Loucy (cell line): ENCODE data around the gene SLC45A2.

Source experiments
- H2AFZ ChIP-seq: fragments of 200-600 bp; sonication (generic); 2 replicates; pipeline ENCODE4 v1.6.0; 2016; ENCODE audit warnings: antibody characterized with exemption, mild to moderate bottlenecking, low read length, moderate library complexity
- H3F3A ChIP-seq: fragments of 200-600 bp; 2 replicates; pipeline ENCODE4 v1.6.0; 2016; ENCODE audit warnings: antibody characterized with exemption, low read depth, mild to moderate bottlenecking
- H3K27me3 ChIP-seq: fragments of 200-600 bp; sonication (generic); 2 replicates; pipeline ENCODE4 v1.6.1; 2014; ENCODE audit warnings: low read length, mild to moderate bottlenecking; ENCODE audit not compliant: insufficient read depth, poor library complexity, severe bottlenecking
- H3K36me3 ChIP-seq: fragments of 200-600 bp; sonication (generic); 2 replicates; pipeline ENCODE4 v1.6.1; 2016; ENCODE audit warnings: low read length; ENCODE audit not compliant: insufficient read depth
- H3K4me1 ChIP-seq: fragments of 200-600 bp; sonication (generic); 2 replicates; pipeline ENCODE4 v1.5.1; 2014; ENCODE audit warnings: low read length, mild to moderate bottlenecking; ENCODE audit not compliant: insufficient read depth, poor library complexity, severe bottlenecking
- H3K4me2 ChIP-seq: fragments of 200-600 bp; sonication (generic); 2 replicates; pipeline ENCODE4 v1.6.0; 2014; ENCODE audit warnings: antibody characterized with exemption, low read length, low read depth, mild to moderate bottlenecking; ENCODE audit not compliant: poor library complexity, severe bottlenecking
- H3K4me3 ChIP-seq: fragments of 200-600 bp; sonication (generic); 2 replicates; pipeline ENCODE4 v1.5.1; 2014; ENCODE audit warnings: low read length, mild to moderate bottlenecking, mixed read lengths; ENCODE audit not compliant: poor library complexity, severe bottlenecking
- H3K79me2 ChIP-seq: fragments of 200-600 bp; sonication (generic); 2 replicates; pipeline ENCODE4 v1.6.1; 2014; ENCODE audit warnings: low read length; ENCODE audit not compliant: insufficient read depth
- H3K9ac ChIP-seq: fragments of 200-600 bp; sonication (generic); 2 replicates; pipeline ENCODE4 v1.6.0; 2014; ENCODE audit warnings: mild to moderate bottlenecking, low read depth, low read length, moderate library complexity; ENCODE audit not compliant: poor library complexity, severe bottlenecking
- H3K9me2 ChIP-seq: fragments of 200-600 bp; sonication (generic); replicated peaks from 2 replicates; pipeline ENCODE4 v1.6.1; 2016; ENCODE audit warnings: low read depth, low read length, mixed read lengths
- H3K9me3 ChIP-seq: fragments of 200-600 bp; sonication (generic); 2 replicates; pipeline ENCODE4 v1.6.1; 2014; ENCODE audit warnings: mild to moderate bottlenecking, antibody characterized with exemption, low read length, low read depth; ENCODE audit not compliant: insufficient read depth
- H4K20me1 ChIP-seq: fragments of 200-600 bp; sonication (generic); 2 replicates; pipeline ENCODE4 v1.6.0; 2014; ENCODE audit warnings: antibody characterized with exemption, low read length, mild to moderate bottlenecking; ENCODE audit not compliant: insufficient read depth, poor library complexity, severe bottlenecking
- CTCF ChIP-seq: fragments of 200-600 bp; sonication (generic); conservative IDR thresholded peaks from 2 replicates; pipeline ENCODE4 v1.5.1; 2014; ENCODE audit warnings: mild to moderate bottlenecking, antibody characterized with exemption, low read length
- EZH2phosphoT487 ChIP-seq: fragments of 200-600 bp; IDR thresholded peaks from 2 replicates; pipeline ENCODE4 v1.6.1; 2018; ENCODE audit warnings: antibody characterized with exemption, mild to moderate bottlenecking, moderate library complexity, borderline replicate concordance

The SLC45A2 gene

DNA sequence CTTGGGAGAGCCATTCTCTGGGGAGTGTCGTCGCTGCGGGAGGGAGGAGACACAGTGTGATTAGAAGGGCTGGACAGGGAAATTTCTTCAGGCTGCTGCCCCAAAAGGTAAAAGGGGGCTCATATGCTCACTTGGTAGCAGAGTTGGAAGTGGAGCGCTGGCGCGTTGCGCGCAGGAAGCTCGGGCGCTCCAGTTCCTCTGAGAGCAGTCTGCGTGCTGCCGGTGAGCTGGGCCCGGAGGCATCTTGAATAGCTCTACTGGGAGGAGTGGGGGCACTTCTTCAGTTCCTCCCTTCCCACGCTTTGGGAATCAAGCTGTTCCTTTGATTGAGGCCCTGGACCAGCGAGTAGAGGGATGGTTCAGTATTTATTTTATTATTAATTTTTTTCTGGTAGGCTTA is 45.6 kb downstream of the SLC45A2 start:
- Histone ChIP-seq H3K79me2 (no peaks in the 10 kb centered on the region), H3K9me3 (no peaks in the 10 kb centered on the region), H3F3A (no peaks in the 10 kb centered on the region), H3K4me1 (no peaks in the 10 kb centered on the region), H3K4me3 (no peak overlapping the region), H3K27me3 (peaks cover 5% of the 10 kb centered on the region), H4K20me1 (no peaks in the 10 kb centered on the region), H3K9me2 (no peaks in the 10 kb centered on the region), H3K9ac (no peak overlapping the region), H3K4me2 (no peak overlapping the region), H3K36me3 (no peaks in the 10 kb centered on the region), H2AFZ (no peak overlapping the region)
- TF ChIP-seq EZH2phosphoT487 (no peak), CTCF (no peak)

DNA sequence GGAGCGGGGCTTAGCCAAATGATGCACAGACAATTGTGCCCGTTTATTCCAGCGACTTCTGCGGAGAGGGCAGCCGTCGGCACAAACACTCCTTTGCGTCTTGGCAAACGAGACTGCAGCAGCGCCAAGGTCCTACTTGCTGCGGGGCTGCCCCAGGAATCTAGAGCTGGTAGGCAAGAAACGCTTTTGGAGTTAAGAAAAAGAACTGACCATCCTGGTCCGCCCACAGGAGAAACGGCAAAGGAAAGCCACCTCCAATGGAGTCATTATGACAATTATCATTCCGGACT is 46.0 kb downstream of the SLC45A2 start:
- Histone ChIP-seq H3K79me2 (no peaks in the 10 kb centered on the region), H3F3A (no peaks in the 10 kb centered on the region), H2AFZ (no peak overlapping the region), H4K20me1 (no peaks in the 10 kb centered on the region), H3K9ac (no peak overlapping the region), H3K4me2 (no peak overlapping the region), H3K4me1 (no peaks in the 10 kb centered on the region), H3K9me2 (no peaks in the 10 kb centered on the region), H3K4me3 (no peak overlapping the region), H3K36me3 (no peaks in the 10 kb centered on the region), H3K27me3 (peaks cover 5% of the 10 kb centered on the region), H3K9me3 (no peaks in the 10 kb centered on the region)
- TF ChIP-seq EZH2phosphoT487: no peak
- no peak for TF ChIP-seq CTCF

DNA sequence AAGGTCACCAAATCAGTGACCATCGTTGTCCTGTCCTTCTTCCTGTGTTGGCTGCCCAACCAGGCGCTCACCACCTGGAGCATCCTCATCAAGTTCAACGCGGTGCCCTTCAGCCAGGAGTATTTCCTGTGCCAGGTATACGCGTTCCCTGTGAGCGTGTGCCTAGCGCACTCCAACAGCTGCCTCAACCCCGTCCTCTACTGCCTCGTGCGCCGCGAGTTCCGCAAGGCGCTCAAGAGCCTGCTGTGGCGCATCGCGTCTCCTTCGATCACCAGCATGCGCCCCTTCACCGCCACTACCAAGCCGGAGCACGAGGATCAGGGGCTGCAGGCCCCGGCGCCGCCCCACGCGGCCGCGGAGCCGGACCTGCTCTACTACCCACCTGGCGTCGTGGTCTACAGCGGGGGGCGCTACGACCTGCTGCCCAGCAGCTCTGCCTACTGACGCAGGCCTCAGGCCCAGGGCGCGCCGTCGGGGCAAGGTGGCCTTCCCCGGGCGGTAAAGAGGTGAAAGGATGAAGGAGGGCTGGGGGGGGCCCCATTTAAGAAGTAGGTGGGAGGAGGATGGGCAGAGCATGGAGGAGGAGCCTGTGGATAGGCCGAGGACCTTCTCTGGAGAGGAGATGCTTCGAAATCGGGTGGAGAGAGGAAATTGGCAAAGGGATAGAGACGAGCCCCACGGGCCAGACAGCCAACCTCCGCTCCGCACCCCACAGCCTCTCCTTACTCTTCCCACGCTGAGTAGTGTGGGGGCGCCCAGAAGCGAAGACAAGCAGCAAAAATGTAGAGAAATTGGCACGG is 46.6 kb downstream of the SLC45A2 start:
- Histone ChIP-seq H3K79me2 (no peaks in the 10 kb centered on the region), H3K36me3 (no peaks in the 10 kb centered on the region), H3K9me2 (no peaks in the 10 kb centered on the region), H3K27me3 (peaks cover 5% of the 10 kb centered on the region), H3K9ac (no peak overlapping the region), H3K4me1 (no peaks in the 10 kb centered on the region), H3F3A (no peaks in the 10 kb centered on the region), H3K9me3 (no peaks in the 10 kb centered on the region), H2AFZ (no peak overlapping the region), H3K4me2 (no peak overlapping the region), H4K20me1 (no peaks in the 10 kb centered on the region), H3K4me3 (no peak overlapping the region)
- TF ChIP-seq CTCF (no peak), EZH2phosphoT487 (no peak)
